M059J (cell line): ENCODE data around the gene NME7. TPM values are rescaled to one million over a fixed set of nuclear protein-coding genes. Genes with fewer than 3 reads are reported as not detected.
A peak's percentile ranks its signal among the peaks of the same experiment; 100 is the strongest.
"Not testable (repeated sequence)": the region's sequence is repeated elsewhere in the genome, so short reads cannot be mapped to it uniquely, and the experiment has no call there.

Source experiments
- DNase-seq: peaks from one replicate; pipeline ENCODE4 v3.0.0-alpha.2; 2012; ENCODE audit warnings: low read depth
- total RNA-seq: library from RNA; depleted of rRNA; stranded (reverse); fragments of >200 nt; shearing (Covaris generic); gene quantifications from 2 replicates; pipeline ENCODE4 v1.2.3, GENCODE V29; 2014

The NME7 gene
- total RNA-seq, 1 experiment from 2014 or later = 93.6 TPM

- DNase-seq = no peak
These were observed 132.8 kb downstream of the NME7 start for GRCh38 chr1:169234780-169235179.

GRCh38 chr1:169217636-169218035 lies 150.0 kb downstream of the NME7 start:
- DNase-seq = no peak

DNA sequence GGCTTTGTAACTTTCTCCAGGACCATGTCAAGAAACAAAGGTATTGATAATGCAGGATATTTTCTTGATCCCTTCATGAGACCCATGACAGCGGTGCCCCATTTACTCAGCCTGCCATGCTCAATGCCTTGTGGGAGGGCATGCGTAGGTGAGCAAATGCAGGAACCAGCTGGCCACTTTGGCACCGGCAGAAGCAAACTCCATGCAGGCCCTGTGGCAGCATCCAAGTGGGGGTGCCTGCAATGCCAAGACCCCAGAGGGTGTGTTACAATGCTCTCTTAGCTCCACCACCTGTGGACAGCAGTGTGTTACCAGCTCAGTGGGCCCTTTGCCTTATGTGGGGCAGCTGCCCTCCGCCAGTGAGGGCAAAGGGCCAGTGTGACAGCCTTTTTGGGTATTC lies 153.0 kb downstream of the NME7 start:
- DNase-seq = no peak

DNA sequence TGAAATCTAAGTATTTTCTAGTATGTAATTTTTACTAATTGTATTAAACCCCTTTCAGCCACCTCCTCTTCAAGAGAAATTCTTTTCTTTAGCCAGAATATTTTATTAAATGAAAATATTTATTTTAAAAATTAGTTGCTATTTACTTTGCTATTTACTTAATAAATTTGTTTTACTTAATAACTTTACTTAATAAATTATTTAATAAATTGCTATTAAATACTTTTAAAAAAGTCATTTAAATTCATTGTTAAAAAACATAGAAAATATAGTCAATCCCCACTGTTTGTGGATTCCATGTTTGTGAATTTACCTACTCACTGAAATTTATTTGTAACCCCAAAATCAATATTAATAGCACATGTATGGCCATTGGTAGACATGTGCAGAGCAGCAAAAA lies 155.5 kb downstream of the NME7 start:
- no peak for DNase-seq

DNA sequence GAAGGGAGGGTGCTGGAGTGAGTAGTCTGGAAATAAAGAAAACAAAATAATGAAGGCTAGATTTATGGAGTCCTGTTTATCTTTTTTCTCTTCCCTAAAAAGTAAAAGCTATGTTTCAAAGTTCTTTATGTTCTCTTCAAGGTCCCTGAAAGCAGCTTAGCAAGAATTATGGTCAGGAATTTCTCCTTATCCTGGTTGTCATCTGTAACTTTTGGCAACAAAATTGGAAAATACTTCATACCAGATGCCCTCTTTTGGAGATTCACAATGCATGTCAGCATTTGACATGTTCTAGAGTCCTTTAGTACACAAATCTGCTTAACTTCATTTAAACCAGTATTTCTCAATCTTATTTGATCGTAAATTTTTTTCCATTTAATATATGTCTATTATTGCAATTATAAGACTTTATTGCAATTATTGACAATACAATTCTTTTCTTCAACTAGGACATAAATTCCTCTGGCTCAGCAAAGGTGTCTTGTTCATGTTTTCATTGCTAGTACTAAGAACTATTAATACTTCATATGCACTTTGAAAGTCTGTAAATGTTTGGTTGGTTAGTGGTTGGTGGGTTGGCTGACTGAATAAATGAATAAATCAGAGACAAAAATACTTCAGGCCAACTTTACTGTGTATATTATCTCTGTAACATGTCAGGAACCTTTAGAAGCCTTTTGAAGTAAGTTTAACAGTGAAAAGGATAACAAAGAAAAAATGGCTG lies 159.6 kb downstream of the NME7 start:
- no peak for DNase-seq

GRCh38 chr1:169204157-169204556 lies 163.4 kb downstream of the NME7 start:
- DNase-seq = no peak

DNA sequence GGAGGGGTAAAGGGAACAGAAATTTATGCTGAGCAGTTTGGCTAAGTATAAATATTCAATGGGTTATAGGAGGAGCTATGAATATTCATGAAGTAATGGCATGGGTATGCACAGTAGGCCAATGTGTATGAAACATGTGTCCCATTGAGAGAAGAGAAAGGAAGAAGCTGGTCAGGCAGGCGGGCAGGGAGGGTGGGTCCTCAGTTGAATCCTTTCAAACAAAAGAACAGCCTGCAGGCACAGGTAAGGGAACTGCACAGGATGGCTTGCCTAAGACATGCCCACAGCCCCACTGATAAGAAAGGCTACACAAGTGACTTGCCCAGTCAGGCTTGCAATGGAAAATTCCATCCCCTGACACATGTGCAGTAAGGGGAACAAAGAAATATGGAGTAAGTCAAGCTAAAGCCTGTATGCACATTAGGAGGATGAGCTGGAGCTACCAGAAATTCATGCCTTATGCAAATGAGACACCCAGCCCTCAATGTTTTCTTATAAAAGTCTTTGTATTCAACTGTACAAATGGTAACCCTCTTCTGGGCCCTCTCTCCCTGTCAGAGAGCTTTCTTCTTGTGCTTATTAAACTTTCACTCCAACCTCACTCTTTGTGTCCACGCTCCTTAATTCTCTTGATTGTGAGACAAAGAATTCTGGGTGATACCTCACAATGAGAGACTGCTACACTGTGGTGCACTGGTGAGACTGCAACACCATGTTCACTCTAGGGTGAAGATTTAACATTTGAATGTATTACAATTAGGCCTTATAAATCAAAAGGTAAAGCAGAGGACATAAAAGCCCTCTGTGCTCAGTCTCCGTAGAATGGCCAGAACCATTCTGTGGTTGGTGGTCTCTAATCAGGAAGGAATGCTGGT lies 164.6 kb downstream of the NME7 start:
- DNase-seq = peak; percentile 4

GRCh38 chr1:169201084-169201619 lies 166.4 kb downstream of the NME7 start:
- peak; percentile 82 for DNase-seq

- DNase-seq = no peak
These were observed 167.3 kb downstream of the NME7 start for GRCh38 chr1:169200319-169200718.

GRCh38 chr1:169196581-169196980 lies 171.0 kb downstream of the NME7 start:
- DNase-seq = no peak

DNA sequence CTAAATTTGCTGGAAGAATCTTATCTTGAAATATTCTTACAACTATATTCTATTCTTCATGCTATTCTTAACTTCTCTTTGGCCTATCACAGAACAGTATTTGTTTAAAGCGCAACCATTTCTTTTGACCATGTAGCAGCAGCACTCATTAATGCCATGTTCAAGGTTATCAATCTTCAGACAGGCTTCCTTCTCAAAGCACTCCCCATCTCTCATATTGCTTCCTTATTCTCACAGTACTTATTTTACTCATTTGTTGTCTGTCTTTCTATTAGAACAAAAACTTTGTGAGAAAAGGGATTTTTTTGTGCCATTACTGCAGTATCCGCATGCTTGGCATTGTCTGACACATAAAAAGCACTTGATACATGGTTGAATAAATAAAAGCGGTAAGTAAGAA lies 171.4 kb downstream of the NME7 start:
- DNase-seq = no peak

- DNase-seq = no peak
These were observed 174.3 kb downstream of the NME7 start for GRCh38 chr1:169193191-169193850.

GRCh38 chr1:169186106-169186505 lies 181.5 kb downstream of the NME7 start:
- DNase-seq = no peak

GRCh38 chr1:169184812-169185211 lies 182.8 kb downstream of the NME7 start:
- no peak for DNase-seq

- DNase-seq = no peak
These were observed 187.4 kb downstream of the NME7 start for GRCh38 chr1:169180174-169180573.

GRCh38 chr1:169179431-169179830 lies 188.2 kb downstream of the NME7 start:
- not testable (repeated sequence) for DNase-seq

DNA sequence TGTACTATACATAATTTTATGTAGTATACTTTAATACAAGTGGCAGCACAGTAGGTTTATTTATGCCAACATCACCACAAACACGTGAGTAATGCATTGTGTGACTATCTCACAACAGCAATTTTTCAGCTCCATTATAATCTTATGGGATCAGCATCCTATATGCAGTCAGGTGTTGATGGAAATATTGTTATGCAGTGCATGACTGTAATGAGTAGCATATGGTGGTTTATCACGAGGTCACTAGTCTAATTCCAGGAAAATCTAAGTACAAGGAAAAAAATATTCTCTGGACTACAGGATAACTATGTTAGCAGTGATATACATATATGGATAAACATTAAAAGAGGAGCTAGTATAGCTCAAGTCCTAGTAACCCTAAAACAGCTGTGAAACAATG lies 192.1 kb downstream of the NME7 start:
- DNase-seq = no peak

- DNase-seq = peak; percentile 83
These were observed 204.5 kb downstream of the NME7 start for GRCh38 chr1:169163059-169163458.

GRCh38 chr1:169161496-169162194 lies 206.0 kb downstream of the NME7 start:
- peak; percentile 73 for DNase-seq

DNA sequence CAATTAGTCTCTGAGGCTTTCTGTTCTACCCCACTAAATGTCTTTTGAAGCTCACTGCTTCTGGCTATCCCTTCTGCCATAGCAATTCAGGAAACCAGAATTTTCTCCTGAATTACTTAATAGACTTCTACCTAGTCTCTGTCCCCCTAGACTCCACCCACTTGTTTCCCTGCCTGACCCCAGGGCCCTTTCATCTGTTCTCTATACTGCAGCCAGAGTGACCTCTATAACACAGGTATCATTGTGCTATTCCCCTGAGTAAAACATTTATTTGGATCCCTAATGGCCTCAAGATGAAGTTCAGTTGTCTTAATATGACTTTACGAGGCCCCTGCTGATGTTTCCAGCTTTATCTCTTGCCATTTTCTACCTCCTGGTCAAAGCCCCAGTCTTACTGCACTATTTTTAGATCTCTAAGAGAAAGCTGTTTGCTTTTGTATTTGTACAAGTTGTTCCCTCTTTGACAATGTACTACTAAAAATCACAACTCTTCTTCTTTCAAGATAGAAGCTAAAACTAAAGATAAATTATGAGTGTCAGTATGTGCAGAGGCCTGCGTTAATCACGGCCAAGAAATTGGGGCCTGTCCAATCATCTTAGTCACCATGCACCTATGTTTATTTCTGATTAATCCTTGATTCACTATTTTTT lies 206.6 kb downstream of the NME7 start:
- peak; percentile 71 for DNase-seq

DNA sequence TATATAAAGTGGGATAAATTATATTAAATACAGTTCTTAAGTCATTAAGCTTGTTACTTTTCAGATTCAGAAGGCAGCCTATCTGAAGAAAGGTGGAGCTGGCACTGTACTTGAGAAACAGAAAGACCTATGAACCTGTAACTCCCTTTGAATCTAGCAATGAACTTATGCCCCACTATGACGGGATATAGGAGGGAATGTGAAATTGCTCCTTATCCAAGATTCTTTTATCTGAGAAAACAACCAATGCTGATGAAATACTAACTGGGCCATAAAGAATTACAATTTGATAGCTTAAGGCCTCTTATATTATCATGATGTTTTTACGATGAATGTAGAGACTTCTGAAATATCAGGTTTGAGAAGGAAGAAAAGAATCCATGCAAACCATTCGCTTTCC lies 211.0 kb downstream of the NME7 start:
- no peak for DNase-seq
